NT2/D1 (cell line): ENCODE results near the gene NUDT16.

ENCODE experiments used
- SUZ12 ChIP-seq: IDR thresholded peaks from 2 replicates; pipeline ENCODE4 v1.6.1; 2011; ENCODE audit not compliant: insufficient read length, insufficient read depth; ENCODE audit errors: extremely low read depth
- YY1 ChIP-seq: IDR thresholded peaks from 2 replicates; pipeline ENCODE4 v1.6.1; 2011; ENCODE audit not compliant: insufficient read length, insufficient read depth
- ZNF274 ChIP-seq: IDR thresholded peaks from 2 replicates; pipeline ENCODE4 v1.6.1; 2011; ENCODE audit warnings: mild to moderate bottlenecking, low read depth, low read length

GRCh38 chr3:131390331-131390730 is 8.8 kb downstream of the NUDT16 start:
- TF ChIP-seq SUZ12 (no peak), YY1 (no peak), ZNF274 (no peak)
